Endothelial cell of umbilical vein (primary cell): ENCODE measurements around the gene TMEM41A. TPM values are rescaled to one million over a fixed set of nuclear protein-coding genes. Genes with fewer than 3 reads are reported as not detected.

Experiments
- BruUV-seq: library from RNA; stranded (reverse); fragments of 400-500 nt; replicated peaks from 2 replicates; lab custom pipeline; 2021; lab: Mats Ljungman, UMichigan
- CTCF ChIA-PET: fragments of 300-600, 350-600 bp; sonication (Branson Sonifier 250); formaldehyde crosslinking; loops from one replicate; lab custom pipeline; 2021; ENCODE audit warnings: antibody characterized with exemption, inconsistent platforms; lab: Charles Lee
- POLR2A ChIA-PET: fragments of 300-600, 350-600 bp; sonication (Branson Sonifier 250); formaldehyde crosslinking; loops from one replicate; lab custom pipeline; 2021; ENCODE audit warnings: antibody characterized with exemption, inconsistent platforms; lab: Charles Lee
- DNase-seq: peaks from one replicate; pipeline ENCODE4 v3.0.0-alpha.2; 2011; ENCODE audit warnings: low read depth, low spot score
- FAIRE-seq: peaks from 2 replicates; lab custom pipeline; 2011; peaks lifted over from hg19 to GRCh38; lab: Jason Lieb, UNC
- H2AFZ ChIP-seq: 2 replicates; pipeline ENCODE4 v1.6.0; 2012; ENCODE audit warnings: low read depth, low read length, control low read depth, inconsistent platforms
- H3K27ac ChIP-seq: 2 replicates; pipeline ENCODE4 v1.5.1; 2011; ENCODE audit warnings: low read depth, mild to moderate bottlenecking, control low read depth, low read length, moderate library complexity; ENCODE audit not compliant: insufficient read depth
- H3K27me3 ChIP-seq, 2 experiments: 2 replicates each; pipeline versions ENCODE4 v1.6.0 to v1.6.1; 2011; ENCODE audit warnings: low read length in 2 of 2, mixed read lengths in 1 of 2; ENCODE audit not compliant: control insufficient read depth in 2 of 2, insufficient read depth in 2 of 2
- H3K36me3 ChIP-seq, 2 experiments: 2 replicates in 1 of 2; 3 replicates in 1 of 2; pipeline ENCODE4 v1.5.1; 2011; ENCODE audit warnings: low read length in 2 of 2, mild to moderate bottlenecking in 1 of 2, moderate library complexity in 1 of 2; ENCODE audit not compliant: control insufficient read depth in 2 of 2, insufficient read depth in 2 of 2; ENCODE audit errors: extremely low read depth in 1 of 2
- H3K4me1 ChIP-seq: 3 replicates; pipeline ENCODE4 v1.5.1; 2011; ENCODE audit warnings: mild to moderate bottlenecking, low read length; ENCODE audit not compliant: control insufficient read depth, insufficient read depth; ENCODE audit errors: extremely low read depth
- H3K4me2 ChIP-seq: 2 replicates; pipeline ENCODE4 v1.6.1; 2011; ENCODE audit warnings: low read length, control low read depth, mixed read lengths; ENCODE audit not compliant: insufficient read depth
- H3K4me3 ChIP-seq, 3 experiments: fragments of 200-600 bp in 1 of 3; sonication (generic), shearing (Covaris generic) in 1 of 3; replicated peaks in 1 of 3; 2 replicates each; pipeline ENCODE4 v1.5.1; 2011 to 2016; ENCODE audit warnings: control low read depth in 3 of 3, low read length in 3 of 3, mild to moderate bottlenecking in 2 of 3, inconsistent platforms in 1 of 3, low read depth in 1 of 3, moderate library complexity in 1 of 3; ENCODE audit not compliant: insufficient read depth in 1 of 3
- H3K79me2 ChIP-seq: 2 replicates; pipeline ENCODE4 v1.6.0; 2012; ENCODE audit warnings: low read length, inconsistent platforms; ENCODE audit not compliant: control insufficient read depth, insufficient read depth
- H3K9ac ChIP-seq: replicated peaks from 2 replicates; pipeline ENCODE3; 2011; ENCODE audit warnings: low read length, control low read depth; ENCODE audit not compliant: insufficient read depth; ENCODE audit errors: extremely low read depth
- H3K9me1 ChIP-seq: replicated peaks from 3 replicates; pipeline ENCODE4 v1.6.0; 2011; ENCODE audit warnings: mild to moderate bottlenecking, low read length; ENCODE audit not compliant: control insufficient read depth, insufficient read depth; ENCODE audit errors: extremely low read depth
- H3K9me3 ChIP-seq: replicated peaks from 2 replicates; pipeline ENCODE4 v1.5.1; 2012; ENCODE audit warnings: low read length, inconsistent platforms; ENCODE audit not compliant: control insufficient read depth, insufficient read depth
- H4K20me1 ChIP-seq: replicated peaks from 2 replicates; pipeline ENCODE3; 2011; ENCODE audit warnings: mild to moderate bottlenecking, low read length; ENCODE audit not compliant: control insufficient read depth, insufficient read depth; ENCODE audit errors: extremely low read depth
- CTCF ChIP-seq, 2 donors: IDR thresholded peaks; 1 replicate in 1 of 2; 2 replicates in 1 of 2; pipeline ENCODE4 v1.5.1; 2011; ENCODE audit warnings: low read length in 2 of 2, mild to moderate bottlenecking in 2 of 2, moderate library complexity in 2 of 2, control low read depth in 1 of 2, inconsistent platforms in 1 of 2, low read depth in 1 of 2; ENCODE audit not compliant: insufficient read depth in 1 of 2; ENCODE audit errors: extremely low read depth in 1 of 2
- EZH2 ChIP-seq: IDR thresholded peaks from 2 replicates; pipeline ENCODE4 v1.6.1; 2012; ENCODE audit warnings: borderline replicate concordance, low read depth, mild to moderate bottlenecking, moderate library complexity, low read length, inconsistent platforms; ENCODE audit not compliant: severe bottlenecking
- FOS ChIP-seq: IDR thresholded peaks from 2 replicates; pipeline ENCODE4 v1.6.1; 2011; ENCODE audit warnings: mild to moderate bottlenecking, low read length, moderate library complexity, borderline replicate concordance; ENCODE audit not compliant: insufficient read depth
- GATA2 ChIP-seq: IDR thresholded peaks from 2 replicates; pipeline ENCODE4 v1.7.0; 2011; ENCODE audit warnings: low read depth, mild to moderate bottlenecking, moderate library complexity, mixed read lengths, low read length; ENCODE audit not compliant: insufficient read length, insufficient read depth
- JUN ChIP-seq: IDR thresholded peaks from 2 replicates; pipeline ENCODE4 v1.6.1; 2011; ENCODE audit warnings: borderline replicate concordance, low read depth; ENCODE audit not compliant: insufficient read length, insufficient read depth
- MAX ChIP-seq: IDR thresholded peaks from 2 replicates; pipeline ENCODE4 v1.6.1; 2011; ENCODE audit not compliant: insufficient read depth, insufficient read length
- MYC ChIP-seq: IDR thresholded peaks from one replicate; pipeline ENCODE4 v1.6.1; 2011; ENCODE audit warnings: mild to moderate bottlenecking, low read depth, low read length
- POLR2A ChIP-seq: IDR thresholded peaks from 2 replicates; pipeline ENCODE4 v1.6.1; 2012; ENCODE audit warnings: low read depth, mild to moderate bottlenecking, control low read depth, low read length
- POLR2AphosphoS5 ChIP-seq: IDR thresholded peaks from 2 replicates; pipeline ENCODE4 v1.6.1; 2012; ENCODE audit warnings: low read depth, mild to moderate bottlenecking, control low read depth, low read length, moderate library complexity; ENCODE audit not compliant: insufficient read depth
- dilution Hi-C: fragments of 300-500 bp; cut with MboI; formaldehyde crosslinking; loops from one replicate; pipeline ENCODE4 v1.15.0; 2019; ENCODE audit warnings: low sequenced_read_pairs; ENCODE audit not compliant: extremely low pct_ligation_motif_present
- intact Hi-C: fragments of 100-400 bp; cut with micrococcal nuclease; formaldehyde crosslinking; loops from one replicate; pipeline ENCODE4 v1.10.0; 2022
- polyA plus RNA-seq, 4 experiments: library from polyadenylated mRNA; depleted of rRNA in 3 of 4; stranded (reverse) in 3 of 4; unstranded in 1 of 4; fragments of >200 nt; gene quantifications; 2 replicates each; pipeline versions ENCODE4 v1.2.1 to v1.2.3, GENCODE V29; 2011 to 2012; ENCODE audit warnings: missing spikeins in 1 of 4
- total RNA-seq: library from RNA; stranded (reverse); gene quantifications from 2 replicates; pipeline ENCODE4 v1.2.3, GENCODE V29; 2021

TMEM41A gene
- total and polyA plus RNA-seq, 2 donors (not counting 3 experiments of a cell fraction or from before 2014, with no cell fraction given) = 15.9 to 16.0 TPM

GRCh38 chr3:185504636-185505035, 5.8 kb upstream of the TMEM41A start:
- ChIA-PET CTCF (interaction anchor here (0.6 kb wide), 1 partner anchor 54 kb away, joined by 3 read pairs; no protein-coding TSS in a partner anchor), POLR2A (no interaction called here)
- Histone ChIP-seq H3K9me3 (no peaks in the 10 kb centered on the region), H2AFZ (no peak overlapping the region), H3K27ac (no peak overlapping the region), H3K9ac (no peak overlapping the region), H3K4me2 (no peak overlapping the region), H3K79me2 (no peaks in the 10 kb centered on the region), H3K36me3 (no peaks in the 10 kb centered on the region), H3K9me1 (no peaks in the 10 kb centered on the region), H4K20me1 (no peaks in the 10 kb centered on the region), H3K4me3 (no peak overlapping the region), H3K4me1 (no peaks in the 10 kb centered on the region), H3K27me3 (peaks cover 4 to 8% of the 10 kb centered on the region in 2 experiments)
- DNase-seq (no peak), FAIRE-seq (no peak)
- intact Hi-C loops = no loop called here
- BruUV-seq = no TSS peak
- dilution Hi-C loops = no loop called here
- TF ChIP-seq MYC (no peak), FOS (no peak), EZH2 (no peak), POLR2AphosphoS5 (no peak), JUN (no peak), MAX (no peak), POLR2A (no peak), GATA2 (no peak), CTCF (IDR thresholded peaks at IDR 0.05; ENCODE audit: extremely low read depth in 1 of 2, insufficient read depth in 1 of 2, low read depth in 1 of 2, low read length in 2 of 2) (no peak)
